ENCODE results near the gene PPP2R2C.

PPP2R2C gene

DNA sequence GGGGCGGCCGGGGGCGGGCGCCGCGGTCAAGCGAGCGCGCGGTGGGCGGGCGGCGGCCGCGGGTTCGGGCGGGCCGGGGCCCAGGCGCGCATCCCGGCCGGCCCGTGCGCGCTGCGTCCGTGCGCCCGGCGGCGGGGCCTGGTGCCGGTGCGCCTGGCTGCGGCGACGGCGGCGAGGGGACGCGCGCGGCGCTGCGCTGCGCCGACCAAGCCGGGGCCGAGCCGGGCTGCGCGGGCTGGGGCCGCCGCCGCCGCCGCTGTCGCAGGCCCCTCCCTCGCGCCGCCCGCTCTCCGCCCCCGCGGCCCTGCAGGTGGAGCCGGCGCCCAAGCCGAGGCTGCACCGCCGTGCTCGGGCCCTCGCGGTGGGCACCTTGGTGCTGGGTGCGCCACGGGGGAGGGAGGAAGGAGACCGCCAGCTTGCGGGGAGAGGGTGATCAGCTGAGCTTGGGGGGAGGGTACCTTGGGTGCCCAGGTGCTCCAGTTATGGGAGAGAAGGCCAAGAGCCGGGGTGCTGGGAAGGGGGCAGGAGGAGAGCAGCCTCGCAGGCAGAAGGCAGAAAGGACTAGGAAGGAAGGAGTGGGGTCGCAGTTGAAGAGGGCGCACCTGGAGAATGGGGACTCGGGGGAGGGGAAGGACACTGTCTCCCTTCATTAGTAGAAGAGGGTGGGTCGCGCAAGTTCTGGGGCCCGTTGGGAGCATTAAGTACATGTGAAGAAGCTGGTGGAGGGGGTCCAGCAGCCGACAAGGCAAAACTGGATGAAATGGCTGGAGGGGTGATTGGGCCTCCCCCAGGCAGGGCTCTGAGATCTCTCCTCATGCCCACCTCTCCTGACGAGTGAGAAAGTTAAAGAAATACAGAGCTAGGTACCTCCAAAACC is at the start of gene PPP2R2C:
PPP2R2C (minus strand) TSS at position 228 of the 877 bp plus-strand sequence. CDS start 385 bp downstream, outside the sequence.
- peak; percentile 20 for DNase-seq (ENCODE audit: low spot score)

GRCh38 chr4:6520978-6521377 is 48.6 kb upstream of the PPP2R2C start:
- no peak for DNase-seq (ENCODE audit: low spot score)

- DNase-seq (ENCODE audit: low spot score): no peak
These were observed 47.7 kb upstream of the PPP2R2C start for GRCh38 chr4:6520051-6520636.

- DNase-seq (ENCODE audit: low spot score): no peak
These were observed 44.8 kb upstream of the PPP2R2C start for GRCh38 chr4:6517171-6517570.

- no peak for DNase-seq (ENCODE audit: low spot score)
These were observed 44.3 kb upstream of the PPP2R2C start for GRCh38 chr4:6516762-6517161.

GRCh38 chr4:6516281-6516680 is 43.9 kb upstream of the PPP2R2C start:
- no peak for DNase-seq (ENCODE audit: low spot score)

DNA sequence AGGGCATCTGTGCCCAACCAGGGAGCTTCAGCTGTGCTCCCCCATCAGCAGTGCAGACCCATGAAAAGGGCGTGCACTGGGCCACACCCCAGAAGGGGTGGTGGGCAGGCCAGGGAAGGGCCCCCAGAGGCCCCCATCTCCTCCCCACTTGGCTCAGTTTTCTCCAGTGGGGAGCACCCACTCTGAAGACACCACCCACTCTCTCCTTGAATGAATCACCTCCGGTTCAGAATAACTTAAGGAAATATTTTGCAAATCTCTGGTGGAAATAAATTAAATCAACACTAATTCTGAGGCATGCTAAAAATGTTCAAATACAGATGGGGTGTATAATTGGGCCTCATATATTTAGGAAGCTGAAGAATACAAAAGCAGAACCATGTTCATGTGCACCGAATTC is 41.3 kb upstream of the PPP2R2C start:
- no peak for DNase-seq (ENCODE audit: low spot score)

DNA sequence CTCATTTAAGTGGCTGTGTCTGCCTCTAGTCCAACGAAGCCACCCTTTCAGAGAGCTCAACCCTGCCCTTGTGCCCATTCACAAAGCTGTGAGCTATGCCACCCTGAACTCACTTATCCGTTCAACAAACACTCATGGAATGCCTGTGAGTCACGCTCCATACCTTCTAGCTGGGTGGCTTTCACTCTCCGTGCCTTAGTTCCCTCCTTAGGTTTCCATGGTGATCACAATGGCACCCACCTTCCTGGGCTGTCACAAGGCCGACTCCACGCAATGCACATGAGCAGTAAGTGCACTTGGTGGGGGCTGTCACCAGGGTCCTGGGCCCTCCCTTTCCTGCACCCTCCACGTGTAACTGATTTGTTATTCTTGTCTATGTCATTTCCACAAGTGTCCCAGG is 37.2 kb upstream of the PPP2R2C start:
- DNase-seq (ENCODE audit: low spot score): no peak

GRCh38 chr4:6507345-6507744 is 34.9 kb upstream of the PPP2R2C start:
- DNase-seq (ENCODE audit: low spot score): no peak

GRCh38 chr4:6506616-6507140 is 34.3 kb upstream of the PPP2R2C start:
- no peak for DNase-seq (ENCODE audit: low spot score)

- no peak for DNase-seq (ENCODE audit: low spot score)
These were observed 32.6 kb upstream of the PPP2R2C start for GRCh38 chr4:6504900-6505496.

GRCh38 chr4:6502747-6503465 is 30.5 kb upstream of the PPP2R2C start:
- no peak for DNase-seq (ENCODE audit: low spot score)

DNA sequence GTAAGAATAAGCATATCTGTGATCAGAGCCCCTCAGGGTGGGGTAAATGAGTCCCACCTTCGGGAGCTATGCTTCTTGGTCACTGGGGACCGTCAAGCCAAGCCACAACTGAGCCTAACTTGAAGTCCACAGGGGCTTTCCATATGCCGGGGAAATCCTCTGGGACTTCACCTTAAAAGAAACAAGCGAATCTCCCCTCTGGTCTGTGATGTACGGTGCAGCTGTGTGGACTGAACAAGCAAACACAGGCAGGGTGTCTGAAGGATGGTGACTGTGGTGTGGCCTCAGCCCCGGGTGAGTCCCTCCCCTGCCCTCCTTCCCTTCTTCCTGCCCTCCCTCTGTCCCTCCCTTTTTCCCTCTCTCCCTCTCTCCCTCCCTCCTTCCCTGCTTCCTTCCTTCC is 29.7 kb upstream of the PPP2R2C start:
- no peak for DNase-seq (ENCODE audit: low spot score)

DNA sequence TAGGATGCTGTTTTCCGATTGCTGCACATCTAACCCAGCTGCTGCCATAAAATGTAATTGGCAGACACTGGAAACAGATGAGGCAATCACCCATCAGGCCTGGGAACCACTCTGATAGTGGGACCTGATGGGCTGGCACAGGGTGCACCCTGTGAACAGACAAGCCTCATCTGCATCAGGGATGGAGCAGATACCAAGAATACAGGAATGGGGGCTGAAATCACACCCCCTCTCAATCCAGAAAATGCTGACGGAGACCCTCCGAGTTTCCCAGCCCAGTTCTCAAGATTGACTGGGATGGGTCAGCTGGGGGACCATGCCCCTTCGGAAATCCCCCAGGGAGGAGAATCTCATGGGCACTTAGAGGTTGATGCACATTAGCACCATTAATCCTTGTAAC is 28.8 kb upstream of the PPP2R2C start:
- no peak for DNase-seq (ENCODE audit: low spot score)

DNA sequence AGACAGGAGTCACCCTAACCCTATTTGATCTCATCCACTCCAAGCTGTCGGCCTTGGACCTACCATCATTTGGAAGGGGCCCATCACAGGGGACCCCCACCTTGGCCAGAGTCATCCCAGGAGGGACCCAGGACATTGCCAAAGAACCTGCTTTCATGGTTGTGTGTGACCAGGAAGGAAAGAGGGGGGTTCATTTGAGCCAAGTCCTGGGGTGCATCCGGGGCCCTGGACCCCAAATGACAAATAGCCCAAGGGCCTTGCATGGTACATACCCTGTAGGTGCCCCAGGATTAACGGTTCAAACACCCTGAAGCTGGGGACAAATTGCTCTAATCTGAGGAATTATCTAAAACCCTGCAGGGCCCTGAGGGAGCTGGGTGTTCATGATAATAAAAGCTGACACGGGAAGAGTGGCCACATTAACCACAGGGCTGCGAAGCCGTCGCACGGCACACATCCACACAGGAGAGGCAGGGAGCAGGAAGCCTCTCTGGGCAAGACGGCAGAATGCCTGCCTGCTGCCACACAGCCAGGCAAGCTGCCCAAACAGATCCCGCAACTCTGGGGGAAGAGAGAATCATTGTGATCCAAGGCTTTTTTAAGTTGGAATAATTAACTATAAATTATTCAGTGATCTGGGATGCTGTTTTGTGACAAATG is 28.2 kb upstream of the PPP2R2C start:
- no peak for DNase-seq (ENCODE audit: low spot score)

- DNase-seq (ENCODE audit: low spot score): no peak
These were observed 26.8 kb upstream of the PPP2R2C start for GRCh38 chr4:6499238-6499600.

- no peak for DNase-seq (ENCODE audit: low spot score)
These were observed 26.3 kb upstream of the PPP2R2C start for GRCh38 chr4:6498511-6499237.

- DNase-seq (ENCODE audit: low spot score): no peak
These were observed 25.4 kb upstream of the PPP2R2C start for GRCh38 chr4:6497796-6498195.

GRCh38 chr4:6495736-6496135 is 23.3 kb upstream of the PPP2R2C start:
- no peak for DNase-seq (ENCODE audit: low spot score)

GRCh38 chr4:6495296-6495590 is 22.8 kb upstream of the PPP2R2C start:
- DNase-seq (ENCODE audit: low spot score): no peak

Measured in germinal center (tissue), 1 donor.